SK-N-SH (cell line): Measurements from ENCODE around the gene TSPAN4. TPM values are rescaled to one million over a fixed set of nuclear protein-coding genes. Genes with fewer than 3 reads are reported as not detected.

ENCODE experiments used
- CTCF ChIA-PET: fragments of 300-600, 350-600 bp; formaldehyde crosslinking; extraction: SDS; loops from one replicate; lab custom pipeline; 2021; lab: Yijun Ruan, JAX
- POLR2A ChIA-PET: fragments of 350-600 bp; sonication (Branson Sonifier 250); formaldehyde crosslinking; extraction: SDS; loops from one replicate; lab custom pipeline; 2020; ENCODE audit warnings: antibody characterized with exemption, inconsistent platforms; lab: Yijun Ruan, JAX
- DNase-seq: peaks from one replicate; pipeline ENCODE4 v3.0.0; 2012
- H2AFZ ChIP-seq: fragments of 200-600 bp; sonication (generic); 2 replicates; pipeline ENCODE4 v1.8.1; 2016; ENCODE audit warnings: antibody characterized with exemption, mild to moderate bottlenecking, low read depth
- H3F3A ChIP-seq: fragments of 200-600 bp; sonication (generic); replicated peaks from 2 replicates; pipeline ENCODE3; 2016; ENCODE audit warnings: antibody characterized with exemption, mild to moderate bottlenecking; ENCODE audit not compliant: insufficient read depth
- H3K27ac ChIP-seq, 2 experiments: fragments of 200-500 bp in 1 of 2; fragments of 200-600 bp in 1 of 2; sonication (Bioruptor generic) in 1 of 2; sonication (generic), shearing (Covaris generic) in 1 of 2; 2 replicates each; pipeline versions ENCODE4 v1.5.1 to v1.6.1; 2014 to 2016; ENCODE audit warnings: low read depth in 2 of 2, inconsistent platforms in 1 of 2, low read length in 1 of 2, mild to moderate bottlenecking in 1 of 2, mixed read lengths in 1 of 2
- H3K27me3 ChIP-seq: fragments of 200-600 bp; sonication (generic), shearing (Covaris generic); 2 replicates; pipeline ENCODE4 v1.6.1; 2016; ENCODE audit warnings: mixed run types; ENCODE audit not compliant: insufficient read depth
- H3K36me3 ChIP-seq, 2 experiments: fragments of 200-500 bp in 1 of 2; fragments of 200-600 bp in 1 of 2; sonication (Bioruptor generic) in 1 of 2; sonication (generic) in 1 of 2; replicated peaks in 1 of 2; 2 replicates each; pipeline versions ENCODE3 to v1.5.1; 2014 to 2016; ENCODE audit warnings: low read length in 1 of 2, mild to moderate bottlenecking in 1 of 2; ENCODE audit not compliant: insufficient read depth in 2 of 2, control insufficient read depth in 1 of 2
- H3K4me1 ChIP-seq, 2 experiments: fragments of 200-500 bp in 1 of 2; fragments of 200-600 bp in 1 of 2; sonication (Bioruptor generic) in 1 of 2; sonication (generic), shearing (Covaris generic) in 1 of 2; 2 replicates each; pipeline versions ENCODE4 v1.5.1 to v1.6.1; 2014 to 2016; ENCODE audit warnings: low read depth in 1 of 2, low read length in 1 of 2, mixed run types in 1 of 2; ENCODE audit not compliant: insufficient read depth in 2 of 2, control insufficient read depth in 1 of 2
- H3K4me2 ChIP-seq: fragments of 200-600 bp; sonication (generic), shearing (Covaris generic); 2 replicates; pipeline ENCODE4 v1.6.1; 2017; ENCODE audit warnings: mixed run types
- H3K4me3 ChIP-seq, 2 experiments: fragments of 200-500 bp in 1 of 2; fragments of 200-600 bp in 1 of 2; sonication (Bioruptor generic) in 1 of 2; sonication (generic), shearing (Covaris generic) in 1 of 2; 2 replicates each; pipeline versions ENCODE4 v1.5.1 to v1.8.1; 2014 to 2016; ENCODE audit warnings: low read depth in 2 of 2, inconsistent platforms in 1 of 2, low read length in 1 of 2, mild to moderate bottlenecking in 1 of 2, mixed read lengths in 1 of 2, moderate library complexity in 1 of 2
- H3K79me2 ChIP-seq: fragments of 200-600 bp; sonication (generic); 2 replicates; pipeline ENCODE4 v1.8.1; 2017; ENCODE audit warnings: mild to moderate bottlenecking; ENCODE audit not compliant: insufficient read depth
- H3K9ac ChIP-seq: fragments of 200-600 bp; sonication (generic); 2 replicates; pipeline ENCODE4 v1.6.1; 2017; ENCODE audit warnings: mixed run types
- H3K9me2 ChIP-seq: fragments of 200-600 bp; sonication (generic); 2 replicates; pipeline ENCODE4 v1.6.1; 2017; ENCODE audit warnings: mixed run types
- H3K9me3 ChIP-seq: fragments of 200-600 bp; sonication (generic); 2 replicates; pipeline ENCODE4 v1.6.1; 2017; ENCODE audit warnings: mixed run types, mild to moderate bottlenecking, moderate library complexity
- H4K20me1 ChIP-seq: fragments of 200-600 bp; sonication (generic); 2 replicates; pipeline ENCODE4 v1.6.1; 2017; ENCODE audit warnings: mild to moderate bottlenecking, mixed run types; ENCODE audit not compliant: insufficient read depth
- CHD2 ChIP-seq: fragments of 150-350 bp; IDR thresholded peaks from 2 replicates; pipeline ENCODE4 v1.6.1; 2018; ENCODE audit warnings: low read length; ENCODE audit not compliant: partially characterized antibody
- FOSL2 ChIP-seq: IDR thresholded peaks from 2 replicates; pipeline ENCODE4 v1.4.0; 2012; ENCODE audit warnings: low read depth, mild to moderate bottlenecking, moderate library complexity, borderline replicate concordance
- FOXJ3 ChIP-seq: sonication (generic); formaldehyde crosslinking; IDR thresholded peaks from 2 replicates; pipeline ENCODE4 v1.5.1; 2020; ENCODE audit warnings: mild to moderate bottlenecking, missing genetic modification reagents
- FOXM1 ChIP-seq: IDR thresholded peaks from 2 replicates; pipeline ENCODE4 v1.4.0; 2012; ENCODE audit warnings: low read depth, mild to moderate bottlenecking
- GABPA ChIP-seq: IDR thresholded peaks from 2 replicates; pipeline ENCODE4 v1.4.0; 2012; ENCODE audit warnings: low read depth, mild to moderate bottlenecking
- MEF2A ChIP-seq: IDR thresholded peaks from 2 replicates; pipeline ENCODE4 v1.4.0; 2012; ENCODE audit warnings: low read depth, borderline replicate concordance
- MXI1 ChIP-seq: IDR thresholded peaks from 2 replicates; pipeline ENCODE4 v1.6.1; 2012; ENCODE audit warnings: mild to moderate bottlenecking, low read depth, low read length, improper control_type of control experiment
- NFIC ChIP-seq: IDR thresholded peaks from 2 replicates; pipeline ENCODE4 v1.4.0; 2012; ENCODE audit warnings: borderline replicate concordance
- NRF1 ChIP-seq: IDR thresholded peaks from 2 replicates; pipeline ENCODE4 v1.6.1; 2012; ENCODE audit warnings: low read depth, mild to moderate bottlenecking, low read length
- POLR2AphosphoS5 ChIP-seq: IDR thresholded peaks from 2 replicates; pipeline ENCODE4 v1.6.1; 2012; ENCODE audit warnings: low read depth, low read length
- RFX5 ChIP-seq: IDR thresholded peaks from 2 replicates; pipeline ENCODE4 v1.6.1; 2012; ENCODE audit warnings: mild to moderate bottlenecking, improper control_type of control experiment, low read length
- SIN3A ChIP-seq: IDR thresholded peaks from 2 replicates; pipeline ENCODE4 v1.6.1; 2012; ENCODE audit warnings: low read depth, mild to moderate bottlenecking, low read length, moderate library complexity, borderline replicate concordance
- SMC3 ChIP-seq: IDR thresholded peaks from 2 replicates; pipeline ENCODE4 v1.6.1; 2012; ENCODE audit warnings: low read depth, low read length, improper control_type of control experiment
- TCF12 ChIP-seq: IDR thresholded peaks from 2 replicates; pipeline ENCODE4 v1.4.0; 2012
- TEAD4 ChIP-seq: IDR thresholded peaks from 2 replicates; pipeline ENCODE4 v1.4.0; 2012; ENCODE audit warnings: mild to moderate bottlenecking, borderline replicate concordance; ENCODE audit not compliant: insufficient read depth
- YY1 ChIP-seq: IDR thresholded peaks from 2 replicates; pipeline ENCODE4 v1.4.0; 2012; ENCODE audit warnings: low read depth, mild to moderate bottlenecking
- WGBS: methylation state at CpG from one replicate; pipeline ENCODE4 v1.1.6; 2017; ENCODE audit warnings: low lambda C conversion rate; 5-methylcytosine and 5-hydroxymethylcytosine counted together
- polyA plus RNA-seq, 3 experiments: library from polyadenylated mRNA; depleted of rRNA; stranded (reverse); fragments of >200 nt; gene quantifications; 2 replicates each; pipeline ENCODE4 v1.2.3, GENCODE V29; 2012
- TF ChIP-seq, protein P1 (sequence below): IDR thresholded peaks from 2 replicates; pipeline ENCODE4; 2012
- TF ChIP-seq, protein P2 (sequence below): IDR thresholded peaks from 2 replicates; pipeline ENCODE4 v1.4.0; 2012; ENCODE audit warnings: low read depth
- TF ChIP-seq, protein P3 (sequence below): IDR thresholded peaks from 2 replicates; pipeline ENCODE4 v1.4.0; 2012; ENCODE audit warnings: low read depth, borderline replicate concordance
- TF ChIP-seq, protein P4 (sequence below): fragments of 150-350 bp; IDR thresholded peaks from 2 replicates; pipeline ENCODE4 v1.6.1; 2017; ENCODE audit warnings: antibody characterized with exemption, low read length, low read depth, borderline replicate concordance
- TF ChIP-seq, protein P5 (sequence below): IDR thresholded peaks from 2 replicates; pipeline ENCODE4 v1.4.0; 2012; ENCODE audit warnings: low read depth, borderline replicate concordance
- TF ChIP-seq, protein P6 (sequence below): fragments of 200-600 bp; sonication (generic); IDR thresholded peaks from 2 replicates; pipeline ENCODE4 v1.6.1; 2017; ENCODE audit warnings: antibody characterized with exemption, mild to moderate bottlenecking, moderate library complexity

Gene TSPAN4
- polyA plus RNA-seq, 1 of the 3 experiments (the other 2 are of a cell fraction) = 226 TPM

DNA sequence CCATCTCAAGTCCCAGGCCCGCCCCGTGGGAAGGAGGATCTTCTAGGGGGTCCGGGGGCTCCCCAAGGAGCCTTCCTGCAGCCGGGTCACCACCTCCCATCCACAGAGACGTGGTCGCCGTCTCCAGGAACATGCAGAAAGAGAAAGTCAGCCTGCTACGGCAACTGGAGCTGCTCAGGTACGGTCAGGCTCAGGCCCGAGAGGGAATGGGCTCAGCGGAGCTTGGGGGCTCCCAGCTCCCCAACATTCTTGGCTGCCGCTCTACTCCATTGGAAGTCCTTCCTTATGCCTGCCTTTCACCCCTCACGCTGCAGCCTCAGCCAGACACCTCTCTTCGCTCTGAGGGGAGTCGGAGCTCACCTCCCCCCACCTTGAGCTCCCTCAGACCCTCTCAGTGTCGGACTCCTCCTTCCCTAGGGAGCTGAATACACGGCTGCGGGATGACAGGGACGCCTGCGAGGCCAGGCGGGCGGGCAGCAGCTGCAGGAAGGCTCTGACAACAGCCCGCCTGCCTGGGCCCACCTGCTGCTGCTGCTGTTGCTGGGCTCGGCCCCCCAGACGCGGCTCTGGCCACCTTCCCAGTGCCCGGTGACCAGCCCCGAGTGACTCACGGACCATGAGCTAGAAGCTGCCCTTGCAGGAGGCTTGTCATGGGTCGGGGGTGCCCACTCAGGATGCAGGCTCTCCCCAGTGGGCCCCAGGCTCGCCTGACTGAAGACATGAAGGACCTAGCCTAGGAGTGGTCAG is 11.4 kb upstream of the TSPAN4 start:
- H3K27ac ChIP-seq = peak overlapping the region in 1 of 2 experiments; percentile 65; a peak in 1 of 4 replicates
- H3F3A ChIP-seq = peaks cover 16% of the 10 kb centered on the region
- no peaks in the 10 kb centered on the region for H3K27me3 ChIP-seq
- H4K20me1 ChIP-seq = peaks cover 17% of the 10 kb centered on the region
- DNase-seq = no peak
- POLR2A ChIA-PET = interaction anchor here (1.2 to 2.2 kb wide), 3 partner anchors 10 to 12 kb away, joined by 5 to 9 read pairs (median 6); partner anchors contain the start of genes PNPLA2, POLR2L and TSPAN4
- H3K4me3 ChIP-seq = peak overlapping the region in 1 of 2 experiments; percentile 81; a peak in 3 of 4 replicates
- H3K9me3 ChIP-seq = no peaks in the 10 kb centered on the region
- H3K4me1 ChIP-seq = peaks cover 14 to 37% of the 10 kb centered on the region in 2 experiments; a peak in 2 of 4 replicates
- 60% methylated on average over 26 of the region's 31 CpGs for WGBS
- peak overlapping the region; percentile 100 for H3K4me2 ChIP-seq
- H3K79me2 ChIP-seq = peaks cover 50% of the 10 kb centered on the region
- no peaks in the 10 kb centered on the region for H3K9me2 ChIP-seq
- CTCF ChIA-PET = interaction anchor here (0.8 to 2.3 kb wide), 4 partner anchors 11 to 27 kb away, joined by 3 to 9 read pairs (median 4); partner anchors contain the start of gene PNPLA2
- H3K9ac ChIP-seq = peak overlapping the region; percentile 80; the same call in 1 of the 2 replicates
- H2AFZ ChIP-seq = no peak overlapping the region
- H3K36me3 ChIP-seq = peaks cover 2 to 3% of the 10 kb centered on the region in 2 experiments
- TF ChIP-seq, protein P1, sequence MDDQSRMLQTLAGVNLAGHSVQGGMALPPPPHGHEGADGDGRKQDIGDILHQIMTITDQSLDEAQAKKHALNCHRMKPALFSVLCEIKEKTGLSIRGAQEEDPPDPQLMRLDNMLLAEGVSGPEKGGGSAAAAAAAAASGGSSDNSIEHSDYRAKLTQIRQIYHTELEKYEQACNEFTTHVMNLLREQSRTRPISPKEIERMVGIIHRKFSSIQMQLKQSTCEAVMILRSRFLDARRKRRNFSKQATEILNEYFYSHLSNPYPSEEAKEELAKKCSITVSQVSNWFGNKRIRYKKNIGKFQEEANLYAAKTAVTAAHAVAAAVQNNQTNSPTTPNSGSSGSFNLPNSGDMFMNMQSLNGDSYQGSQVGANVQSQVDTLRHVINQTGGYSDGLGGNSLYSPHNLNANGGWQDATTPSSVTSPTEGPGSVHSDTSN = no peak
- TF ChIP-seq, protein P2, sequence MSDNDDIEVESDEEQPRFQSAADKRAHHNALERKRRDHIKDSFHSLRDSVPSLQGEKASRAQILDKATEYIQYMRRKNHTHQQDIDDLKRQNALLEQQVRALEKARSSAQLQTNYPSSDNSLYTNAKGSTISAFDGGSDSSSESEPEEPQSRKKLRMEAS = no peak
- TF ChIP-seq RFX5 (no peak), NRF1 (no peak), SMC3 (no peak), FOSL2 (peak; percentile 57; the same call in 1 of the 2 replicates), TEAD4 (no peak), MXI1 (0 out of 2 replicates have a peak, but pooled peaks have one; percentile 1), FOXM1 (no peak), POLR2AphosphoS5 (no peak), TCF12 (peak; percentile 44), NFIC (peak; percentile 62), SIN3A (no peak), GABPA (no peak), MEF2A (no peak), FOXJ3 (CRISPR knock-in tag) (no peak), CHD2 (no peak), YY1 (no peak)
- TF ChIP-seq, protein P3, sequence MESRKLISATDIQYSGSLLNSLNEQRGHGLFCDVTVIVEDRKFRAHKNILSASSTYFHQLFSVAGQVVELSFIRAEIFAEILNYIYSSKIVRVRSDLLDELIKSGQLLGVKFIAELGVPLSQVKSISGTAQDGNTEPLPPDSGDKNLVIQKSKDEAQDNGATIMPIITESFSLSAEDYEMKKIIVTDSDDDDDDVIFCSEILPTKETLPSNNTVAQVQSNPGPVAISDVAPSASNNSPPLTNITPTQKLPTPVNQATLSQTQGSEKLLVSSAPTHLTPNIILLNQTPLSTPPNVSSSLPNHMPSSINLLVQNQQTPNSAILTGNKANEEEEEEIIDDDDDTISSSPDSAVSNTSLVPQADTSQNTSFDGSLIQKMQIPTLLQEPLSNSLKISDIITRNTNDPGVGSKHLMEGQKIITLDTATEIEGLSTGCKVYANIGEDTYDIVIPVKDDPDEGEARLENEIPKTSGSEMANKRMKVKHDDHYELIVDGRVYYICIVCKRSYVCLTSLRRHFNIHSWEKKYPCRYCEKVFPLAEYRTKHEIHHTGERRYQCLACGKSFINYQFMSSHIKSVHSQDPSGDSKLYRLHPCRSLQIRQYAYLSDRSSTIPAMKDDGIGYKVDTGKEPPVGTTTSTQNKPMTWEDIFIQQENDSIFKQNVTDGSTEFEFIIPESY = no peak
- TF ChIP-seq, protein P4, sequence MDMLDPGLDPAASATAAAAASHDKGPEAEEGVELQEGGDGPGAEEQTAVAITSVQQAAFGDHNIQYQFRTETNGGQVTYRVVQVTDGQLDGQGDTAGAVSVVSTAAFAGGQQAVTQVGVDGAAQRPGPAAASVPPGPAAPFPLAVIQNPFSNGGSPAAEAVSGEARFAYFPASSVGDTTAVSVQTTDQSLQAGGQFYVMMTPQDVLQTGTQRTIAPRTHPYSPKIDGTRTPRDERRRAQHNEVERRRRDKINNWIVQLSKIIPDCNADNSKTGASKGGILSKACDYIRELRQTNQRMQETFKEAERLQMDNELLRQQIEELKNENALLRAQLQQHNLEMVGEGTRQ = no peak
- TF ChIP-seq, protein P5, sequence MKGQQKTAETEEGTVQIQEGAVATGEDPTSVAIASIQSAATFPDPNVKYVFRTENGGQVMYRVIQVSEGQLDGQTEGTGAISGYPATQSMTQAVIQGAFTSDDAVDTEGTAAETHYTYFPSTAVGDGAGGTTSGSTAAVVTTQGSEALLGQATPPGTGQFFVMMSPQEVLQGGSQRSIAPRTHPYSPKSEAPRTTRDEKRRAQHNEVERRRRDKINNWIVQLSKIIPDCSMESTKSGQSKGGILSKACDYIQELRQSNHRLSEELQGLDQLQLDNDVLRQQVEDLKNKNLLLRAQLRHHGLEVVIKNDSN = no peak
- TF ChIP-seq, protein P6, sequence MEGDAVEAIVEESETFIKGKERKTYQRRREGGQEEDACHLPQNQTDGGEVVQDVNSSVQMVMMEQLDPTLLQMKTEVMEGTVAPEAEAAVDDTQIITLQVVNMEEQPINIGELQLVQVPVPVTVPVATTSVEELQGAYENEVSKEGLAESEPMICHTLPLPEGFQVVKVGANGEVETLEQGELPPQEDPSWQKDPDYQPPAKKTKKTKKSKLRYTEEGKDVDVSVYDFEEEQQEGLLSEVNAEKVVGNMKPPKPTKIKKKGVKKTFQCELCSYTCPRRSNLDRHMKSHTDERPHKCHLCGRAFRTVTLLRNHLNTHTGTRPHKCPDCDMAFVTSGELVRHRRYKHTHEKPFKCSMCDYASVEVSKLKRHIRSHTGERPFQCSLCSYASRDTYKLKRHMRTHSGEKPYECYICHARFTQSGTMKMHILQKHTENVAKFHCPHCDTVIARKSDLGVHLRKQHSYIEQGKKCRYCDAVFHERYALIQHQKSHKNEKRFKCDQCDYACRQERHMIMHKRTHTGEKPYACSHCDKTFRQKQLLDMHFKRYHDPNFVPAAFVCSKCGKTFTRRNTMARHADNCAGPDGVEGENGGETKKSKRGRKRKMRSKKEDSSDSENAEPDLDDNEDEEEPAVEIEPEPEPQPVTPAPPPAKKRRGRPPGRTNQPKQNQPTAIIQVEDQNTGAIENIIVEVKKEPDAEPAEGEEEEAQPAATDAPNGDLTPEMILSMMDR = no peak
- TF ChIP-seq, all 33 proteins: peak for 4
